Measurements from ENCODE around the gene AHRR.
A peak's percentile ranks its signal among the peaks of the same experiment; 100 is the strongest.

DNA sequence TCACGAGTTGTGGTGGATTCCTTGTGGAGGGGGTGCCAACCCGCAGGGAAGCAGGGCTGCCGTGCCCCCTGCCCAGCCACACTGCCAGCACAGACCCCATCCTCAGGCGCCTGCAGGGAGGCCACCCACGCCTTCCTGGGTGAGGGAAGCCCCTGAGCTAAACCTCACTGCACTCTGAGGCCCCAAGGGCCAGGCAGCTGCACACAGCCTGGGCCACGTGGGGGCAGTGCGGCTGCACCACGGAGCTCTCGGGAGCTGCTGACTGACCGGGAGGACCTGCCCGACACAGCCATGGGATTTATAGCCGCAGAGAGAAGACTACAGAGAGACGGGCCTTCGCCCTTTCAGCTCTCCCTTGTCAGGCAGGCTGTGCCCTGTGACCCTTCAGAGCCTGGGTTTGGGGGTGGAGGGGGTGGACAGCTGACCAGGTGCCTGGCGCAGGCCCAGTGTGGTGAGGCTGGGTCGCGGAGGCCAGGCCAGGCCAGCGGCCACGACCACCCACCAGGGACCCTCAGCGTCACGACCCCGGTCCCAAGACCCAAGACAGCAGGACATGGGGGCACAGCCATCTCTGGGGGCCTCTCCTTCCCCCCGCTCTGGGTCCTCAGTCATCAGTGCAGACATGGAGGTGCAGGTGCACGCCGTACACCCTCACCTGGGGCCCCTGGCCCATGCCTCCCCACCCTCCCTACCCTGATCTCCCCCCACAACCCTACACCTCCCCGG, 4.3 kb upstream of the AHRR start:
- TF ChIP-seq, protein P1, sequence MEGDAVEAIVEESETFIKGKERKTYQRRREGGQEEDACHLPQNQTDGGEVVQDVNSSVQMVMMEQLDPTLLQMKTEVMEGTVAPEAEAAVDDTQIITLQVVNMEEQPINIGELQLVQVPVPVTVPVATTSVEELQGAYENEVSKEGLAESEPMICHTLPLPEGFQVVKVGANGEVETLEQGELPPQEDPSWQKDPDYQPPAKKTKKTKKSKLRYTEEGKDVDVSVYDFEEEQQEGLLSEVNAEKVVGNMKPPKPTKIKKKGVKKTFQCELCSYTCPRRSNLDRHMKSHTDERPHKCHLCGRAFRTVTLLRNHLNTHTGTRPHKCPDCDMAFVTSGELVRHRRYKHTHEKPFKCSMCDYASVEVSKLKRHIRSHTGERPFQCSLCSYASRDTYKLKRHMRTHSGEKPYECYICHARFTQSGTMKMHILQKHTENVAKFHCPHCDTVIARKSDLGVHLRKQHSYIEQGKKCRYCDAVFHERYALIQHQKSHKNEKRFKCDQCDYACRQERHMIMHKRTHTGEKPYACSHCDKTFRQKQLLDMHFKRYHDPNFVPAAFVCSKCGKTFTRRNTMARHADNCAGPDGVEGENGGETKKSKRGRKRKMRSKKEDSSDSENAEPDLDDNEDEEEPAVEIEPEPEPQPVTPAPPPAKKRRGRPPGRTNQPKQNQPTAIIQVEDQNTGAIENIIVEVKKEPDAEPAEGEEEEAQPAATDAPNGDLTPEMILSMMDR (IDR thresholded peaks at IDR 0.05; ENCODE audit: insufficient read depth, low read depth, low read length) = peak; percentile 62
- no peak for TF ChIP-seq EZH2 (IDR thresholded peaks at IDR 0.05; ENCODE audit: insufficient read depth, low read length)
